ENCODE measurements around the gene PCDH15. TPM values are rescaled to one million over a fixed set of nuclear protein-coding genes. Genes with fewer than 3 reads are reported as not detected.

The PCDH15 gene
- total RNA-seq, 1 donor from 2014 or later: 0.05 TPM

- Mint-ChIP-seq H3K27ac (ENCODE audit: unreplicated experiment) (no peak overlapping the region), H3K36me3 (ENCODE audit: low read depth, unreplicated experiment) (no peaks in the 10 kb centered on the region)
Observed at GRCh38 chr10:53918755-53919154, 882.3 kb downstream of the PCDH15 start.

GRCh38 chr10:53909791-53910190 is 891.2 kb downstream of the PCDH15 start:
- H3K4me3 Mint-ChIP-seq (ENCODE audit: unreplicated experiment): no peak overlapping the region
- TF ChIP-seq CTCF (IDR thresholded peaks at IDR 0.05; ENCODE audit: unreplicated experiment): no peak

More at GRCh38 chr10:53918755-53919154, 882.3 kb downstream of the PCDH15 start:
- no peaks in the 10 kb centered on the region for H3K9me3 Mint-ChIP-seq (ENCODE audit: unreplicated experiment)
- H3K4me3 Mint-ChIP-seq (ENCODE audit: unreplicated experiment): no peak overlapping the region
- TF ChIP-seq CTCF (IDR thresholded peaks at IDR 0.05; ENCODE audit: unreplicated experiment): no peak
- no peak for DNase-seq (ENCODE audit: low spot score)
- peaks cover 1% of the 10 kb centered on the region for H3K27me3 Mint-ChIP-seq (ENCODE audit: unreplicated experiment)
- no peaks in the 10 kb centered on the region for H3K4me1 Mint-ChIP-seq (ENCODE audit: unreplicated experiment)

GRCh38 chr10:53904506-53905241 is 896.4 kb downstream of the PCDH15 start:
- Mint-ChIP-seq H3K9me3 (ENCODE audit: unreplicated experiment) (no peaks in the 10 kb centered on the region), H3K4me1 (ENCODE audit: unreplicated experiment) (no peaks in the 10 kb centered on the region), H3K27ac (ENCODE audit: unreplicated experiment) (no peak overlapping the region), H3K36me3 (ENCODE audit: low read depth, unreplicated experiment) (no peaks in the 10 kb centered on the region), H3K4me3 (ENCODE audit: unreplicated experiment) (no peak overlapping the region), H3K27me3 (ENCODE audit: unreplicated experiment) (no peaks in the 10 kb centered on the region)
- no peak for DNase-seq (ENCODE audit: low spot score)
- TF ChIP-seq CTCF (IDR thresholded peaks at IDR 0.05; ENCODE audit: unreplicated experiment): no peak

More at GRCh38 chr10:53909791-53910190, 891.2 kb downstream of the PCDH15 start:
- Mint-ChIP-seq H3K4me1 (ENCODE audit: unreplicated experiment) (no peaks in the 10 kb centered on the region), H3K9me3 (ENCODE audit: unreplicated experiment) (no peaks in the 10 kb centered on the region), H3K27me3 (ENCODE audit: unreplicated experiment) (peaks cover 1% of the 10 kb centered on the region), H3K27ac (ENCODE audit: unreplicated experiment) (no peak overlapping the region), H3K36me3 (ENCODE audit: low read depth, unreplicated experiment) (no peaks in the 10 kb centered on the region)
- no peak for DNase-seq (ENCODE audit: low spot score)

GRCh38 chr10:53903756-53904155 is 897.3 kb downstream of the PCDH15 start:
- Mint-ChIP-seq H3K36me3 (ENCODE audit: low read depth, unreplicated experiment) (no peaks in the 10 kb centered on the region), H3K27ac (ENCODE audit: unreplicated experiment) (no peak overlapping the region), H3K4me3 (ENCODE audit: unreplicated experiment) (no peak overlapping the region), H3K27me3 (ENCODE audit: unreplicated experiment) (no peaks in the 10 kb centered on the region), H3K4me1 (ENCODE audit: unreplicated experiment) (no peaks in the 10 kb centered on the region), H3K9me3 (ENCODE audit: unreplicated experiment) (no peaks in the 10 kb centered on the region)
- TF ChIP-seq CTCF (IDR thresholded peaks at IDR 0.05; ENCODE audit: unreplicated experiment): no peak
- no peak for DNase-seq (ENCODE audit: low spot score)

- no peak overlapping the region for H3K4me3 Mint-ChIP-seq (ENCODE audit: unreplicated experiment)
- DNase-seq (ENCODE audit: low spot score): no peak
- no peaks in the 10 kb centered on the region for H3K4me1 Mint-ChIP-seq (ENCODE audit: unreplicated experiment)
- no peaks in the 10 kb centered on the region for H3K36me3 Mint-ChIP-seq (ENCODE audit: low read depth, unreplicated experiment)
- H3K9me3 Mint-ChIP-seq (ENCODE audit: unreplicated experiment): no peaks in the 10 kb centered on the region
- TF ChIP-seq CTCF (IDR thresholded peaks at IDR 0.05; ENCODE audit: unreplicated experiment): no peak
- peaks cover 2% of the 10 kb centered on the region for H3K27me3 Mint-ChIP-seq (ENCODE audit: unreplicated experiment)
- no peak overlapping the region for H3K27ac Mint-ChIP-seq (ENCODE audit: unreplicated experiment)
Observed at GRCh38 chr10:53899463-53900160, 901.4 kb downstream of the PCDH15 start.
